Astrocyte (in vitro differentiated cells and primary cell): ENCODE results near the gene IFIT3. TPM values are rescaled to one million over a fixed set of nuclear protein-coding genes. Genes with fewer than 3 reads are reported as not detected.

Source experiments
- DNase-seq: peaks from one replicate; pipeline ENCODE4 v3.0.0-alpha.2; 2010; ENCODE audit warnings: low read depth
- FAIRE-seq: peaks from 2 replicates; lab custom pipeline; 2011; peaks lifted over from hg19 to GRCh38; lab: Jason Lieb, UNC
- H2AFZ ChIP-seq: 2 replicates; pipeline ENCODE4 v1.6.0; 2012; ENCODE audit warnings: low read depth, low read length, inconsistent platforms
- H3K27ac ChIP-seq: 2 replicates; pipeline ENCODE4 v1.5.1; 2011; ENCODE audit warnings: low read depth, low read length, inconsistent platforms
- H3K27me3 ChIP-seq: 2 replicates; pipeline ENCODE4 v1.6.0; 2011; ENCODE audit warnings: low read length, inconsistent platforms; ENCODE audit not compliant: insufficient read depth
- H3K36me3 ChIP-seq: 2 replicates; pipeline ENCODE4 v1.5.1; 2011; ENCODE audit warnings: low read length, inconsistent platforms; ENCODE audit not compliant: insufficient read depth
- H3K4me1 ChIP-seq: 2 replicates; pipeline ENCODE4 v1.5.1; 2011; ENCODE audit warnings: low read length, inconsistent platforms; ENCODE audit not compliant: insufficient read depth
- H3K4me2 ChIP-seq: 2 replicates; pipeline ENCODE4 v1.6.0; 2012; ENCODE audit warnings: low read length, inconsistent platforms
- H3K4me3 ChIP-seq: 2 replicates; pipeline ENCODE4 v1.5.1; 2011; ENCODE audit warnings: low read depth, mild to moderate bottlenecking, low read length, inconsistent platforms; ENCODE audit not compliant: insufficient read depth
- H3K79me2 ChIP-seq: 2 replicates; pipeline ENCODE4 v1.6.0; 2012; ENCODE audit warnings: mild to moderate bottlenecking, low read length, inconsistent platforms; ENCODE audit not compliant: insufficient read depth
- H3K9ac ChIP-seq: 2 replicates; pipeline ENCODE4 v1.6.0; 2012; ENCODE audit warnings: mild to moderate bottlenecking, low read length, inconsistent platforms
- H3K9me3 ChIP-seq: 2 replicates; pipeline ENCODE4 v1.5.1; 2012; ENCODE audit warnings: low read depth, mild to moderate bottlenecking, low read length, inconsistent platforms; ENCODE audit not compliant: insufficient read depth
- H4K20me1 ChIP-seq: 2 replicates; pipeline ENCODE4 v1.6.0; 2012; ENCODE audit warnings: low read length, inconsistent platforms; ENCODE audit not compliant: insufficient read depth
- H3K27ac Mint-ChIP-seq: one replicate; pipeline ENCODE4 v1.8.0; 2021; ENCODE audit warnings: mild to moderate bottlenecking, mixed read lengths; ENCODE audit not compliant: unreplicated experiment
- H3K27me3 Mint-ChIP-seq: one replicate; pipeline ENCODE4 v1.8.0; 2021; ENCODE audit warnings: low read depth, mixed read lengths; ENCODE audit not compliant: unreplicated experiment
- H3K36me3 Mint-ChIP-seq: one replicate; pipeline ENCODE4 v1.8.0; 2021; ENCODE audit warnings: low read depth, mixed read lengths; ENCODE audit not compliant: unreplicated experiment
- H3K4me1 Mint-ChIP-seq: one replicate; pipeline ENCODE4 v1.8.0; 2021; ENCODE audit warnings: low read depth, mixed read lengths; ENCODE audit not compliant: unreplicated experiment
- H3K4me3 Mint-ChIP-seq: one replicate; pipeline ENCODE4 v1.8.0; 2021; ENCODE audit warnings: mild to moderate bottlenecking, moderate library complexity, mixed read lengths; ENCODE audit not compliant: unreplicated experiment
- H3K9me3 Mint-ChIP-seq: one replicate; pipeline ENCODE4 v1.8.0; 2021; ENCODE audit warnings: mild to moderate bottlenecking, mixed read lengths; ENCODE audit not compliant: unreplicated experiment
- EZH2 ChIP-seq: IDR thresholded peaks from 2 replicates; pipeline ENCODE4 v1.6.1; 2012; ENCODE audit warnings: mild to moderate bottlenecking, low read length, inconsistent platforms; ENCODE audit not compliant: insufficient read depth
- total RNA-seq: library from RNA; stranded (reverse); gene quantifications from 2 replicates; pipeline ENCODE4 v1.2.1, GENCODE V29; 2021
- TF ChIP-seq, protein P1 (sequence below): IDR thresholded peaks from 2 replicates; pipeline ENCODE4 v1.5.1; 2011; ENCODE audit warnings: low read depth, mild to moderate bottlenecking, inconsistent platforms, low read length, moderate library complexity; ENCODE audit not compliant: insufficient read depth

IFIT3 gene
- total RNA-seq, 1 donor from 2014 or later = 171 TPM

GRCh38 chr10:89377705-89378637 lies 50.2 kb downstream of the IFIT3 start, which contains the start of gene IFIT1B:
IFIT1B (plus strand) TSS chr10:89378056; CDS start chr10:89378136, 80 bp downstream.
- no peaks in the 10 kb centered on the region for H3K79me2 ChIP-seq
- H3K4me2 ChIP-seq = no peak within 1 kb of the TSS
- Mint-ChIP-seq H3K27me3 (no peaks in the 10 kb centered on the region), H3K9me3 (no peaks in the 10 kb centered on the region), H3K4me3 (no peak within 1 kb of the TSS), H3K4me1 (peaks cover 13% of the 10 kb centered on the region), H3K36me3 (no peaks in the 10 kb centered on the region), H3K27ac (no peak within 1 kb of the TSS)
- peaks cover 15% of the 10 kb centered on the region for H3K4me1 ChIP-seq
- no peaks in the 10 kb centered on the region for H3K27me3 ChIP-seq
- no peak for DNase-seq
- no peak within 1 kb of the TSS for H3K4me3 ChIP-seq
- H3K27ac ChIP-seq = no peak within 1 kb of the TSS
- TF ChIP-seq, protein P1, sequence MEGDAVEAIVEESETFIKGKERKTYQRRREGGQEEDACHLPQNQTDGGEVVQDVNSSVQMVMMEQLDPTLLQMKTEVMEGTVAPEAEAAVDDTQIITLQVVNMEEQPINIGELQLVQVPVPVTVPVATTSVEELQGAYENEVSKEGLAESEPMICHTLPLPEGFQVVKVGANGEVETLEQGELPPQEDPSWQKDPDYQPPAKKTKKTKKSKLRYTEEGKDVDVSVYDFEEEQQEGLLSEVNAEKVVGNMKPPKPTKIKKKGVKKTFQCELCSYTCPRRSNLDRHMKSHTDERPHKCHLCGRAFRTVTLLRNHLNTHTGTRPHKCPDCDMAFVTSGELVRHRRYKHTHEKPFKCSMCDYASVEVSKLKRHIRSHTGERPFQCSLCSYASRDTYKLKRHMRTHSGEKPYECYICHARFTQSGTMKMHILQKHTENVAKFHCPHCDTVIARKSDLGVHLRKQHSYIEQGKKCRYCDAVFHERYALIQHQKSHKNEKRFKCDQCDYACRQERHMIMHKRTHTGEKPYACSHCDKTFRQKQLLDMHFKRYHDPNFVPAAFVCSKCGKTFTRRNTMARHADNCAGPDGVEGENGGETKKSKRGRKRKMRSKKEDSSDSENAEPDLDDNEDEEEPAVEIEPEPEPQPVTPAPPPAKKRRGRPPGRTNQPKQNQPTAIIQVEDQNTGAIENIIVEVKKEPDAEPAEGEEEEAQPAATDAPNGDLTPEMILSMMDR = no peak
- no peak for TF ChIP-seq EZH2
- no peaks in the 10 kb centered on the region for H4K20me1 ChIP-seq
- H3K9me3 ChIP-seq = no peaks in the 10 kb centered on the region
- no peak for FAIRE-seq
- H2AFZ ChIP-seq = no peak within 1 kb of the TSS
- H3K9ac ChIP-seq = no peak within 1 kb of the TSS
- no peaks in the 10 kb centered on the region for H3K36me3 ChIP-seq

- no peaks in the 10 kb centered on the region for H3K9me3 Mint-ChIP-seq
- H3K4me2 ChIP-seq = no peak overlapping the region
- no peaks in the 10 kb centered on the region for H3K9me3 ChIP-seq
- H3K27me3 Mint-ChIP-seq = no peaks in the 10 kb centered on the region
- no peaks in the 10 kb centered on the region for H4K20me1 ChIP-seq
- no peak overlapping the region for H3K27ac Mint-ChIP-seq
- H3K79me2 ChIP-seq = no peaks in the 10 kb centered on the region
- peaks cover 7% of the 10 kb centered on the region for H3K4me1 ChIP-seq
- H3K36me3 Mint-ChIP-seq = no peaks in the 10 kb centered on the region
- no peak overlapping the region for H3K9ac ChIP-seq
- peaks cover 8% of the 10 kb centered on the region for H3K4me1 Mint-ChIP-seq
- H3K4me3 Mint-ChIP-seq = no peak overlapping the region
- H3K27me3 ChIP-seq = no peaks in the 10 kb centered on the region
- TF ChIP-seq, protein P1 = no peak
- TF ChIP-seq EZH2 = no peak
- H2AFZ ChIP-seq = no peak overlapping the region
- FAIRE-seq (no peak), DNase-seq (no peak)
- H3K4me3 ChIP-seq = no peak overlapping the region
- no peaks in the 10 kb centered on the region for H3K36me3 ChIP-seq
- no peak overlapping the region for H3K27ac ChIP-seq
Observed at GRCh38 chr10:89379103-89379502, 51.3 kb downstream of the IFIT3 start.

DNA sequence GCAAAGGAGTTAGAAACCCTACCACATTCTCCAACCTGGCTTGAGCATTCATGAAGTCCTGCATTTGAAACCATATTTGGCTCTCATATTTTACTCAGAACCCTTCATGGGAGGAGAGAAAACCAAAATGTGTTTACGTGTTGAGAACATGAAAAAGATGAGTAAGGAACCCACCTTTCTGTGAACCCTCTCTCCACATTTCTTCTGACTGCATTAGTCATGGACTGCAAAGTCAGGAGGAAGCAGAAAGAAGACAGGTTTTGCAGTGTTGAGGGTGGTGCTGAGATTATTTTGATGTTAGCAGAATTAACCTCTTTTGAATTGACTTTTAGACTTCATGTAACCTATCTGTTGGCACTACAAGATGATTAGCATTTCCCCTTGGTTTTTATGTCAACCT lies 55.0 kb downstream of the IFIT3 start:
- peak; percentile 10 for DNase-seq
- Histone ChIP-seq H3K9ac (no peak overlapping the region), H3K4me1 (no peaks in the 10 kb centered on the region), H2AFZ (no peak overlapping the region), H3K4me3 (no peak overlapping the region), H3K36me3 (no peaks in the 10 kb centered on the region), H3K9me3 (no peaks in the 10 kb centered on the region), H3K27me3 (no peaks in the 10 kb centered on the region), H3K27ac (no peak overlapping the region), H4K20me1 (no peaks in the 10 kb centered on the region), H3K79me2 (no peaks in the 10 kb centered on the region), H3K4me2 (no peak overlapping the region)
- Mint-ChIP-seq H3K36me3 (no peaks in the 10 kb centered on the region), H3K27ac (no peak overlapping the region), H3K9me3 (no peaks in the 10 kb centered on the region), H3K4me3 (no peak overlapping the region), H3K27me3 (no peaks in the 10 kb centered on the region), H3K4me1 (peaks cover 8% of the 10 kb centered on the region)
- no peak for FAIRE-seq
- no peak for TF ChIP-seq EZH2
- TF ChIP-seq, protein P1 = no peak
